Stimulated activated CD8-positive, alpha-beta memory T cell treated with anti-CD3 and anti-CD28 coated beads, Interleukin-15, amount 100 ng/mL, for 4 hours (primary cell): ENCODE measurements around the gene SFMBT2.

ENCODE experiments used
- DNase-seq, 2 donors: peaks; one replicate each; pipeline ENCODE4 v3.0.0-alpha.2; 2020; ENCODE audit warnings: low read depth in 2 of 2

Gene SFMBT2

DNA sequence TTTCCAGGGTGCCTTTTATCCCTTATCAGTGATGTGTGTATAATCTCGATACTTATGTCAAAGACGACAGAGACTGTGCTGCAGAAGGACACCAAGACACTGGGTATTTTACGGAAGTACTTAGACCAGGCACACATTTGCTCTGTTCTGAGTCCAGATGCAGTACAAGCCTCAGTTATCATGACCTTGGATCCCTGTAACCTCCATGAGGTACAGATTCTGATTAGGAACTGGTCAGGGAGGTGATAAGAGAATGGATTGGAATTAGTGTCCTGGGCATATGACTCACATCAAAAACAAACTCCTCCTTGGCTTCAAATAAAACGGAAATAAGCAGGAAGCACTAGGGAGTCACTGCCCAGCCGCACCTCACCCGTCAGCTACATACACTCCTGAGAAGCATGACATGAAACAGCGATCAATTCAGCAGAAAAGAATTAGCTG lies 146.5 kb downstream of the SFMBT2 start:
- DNase-seq, result no peak

DNA sequence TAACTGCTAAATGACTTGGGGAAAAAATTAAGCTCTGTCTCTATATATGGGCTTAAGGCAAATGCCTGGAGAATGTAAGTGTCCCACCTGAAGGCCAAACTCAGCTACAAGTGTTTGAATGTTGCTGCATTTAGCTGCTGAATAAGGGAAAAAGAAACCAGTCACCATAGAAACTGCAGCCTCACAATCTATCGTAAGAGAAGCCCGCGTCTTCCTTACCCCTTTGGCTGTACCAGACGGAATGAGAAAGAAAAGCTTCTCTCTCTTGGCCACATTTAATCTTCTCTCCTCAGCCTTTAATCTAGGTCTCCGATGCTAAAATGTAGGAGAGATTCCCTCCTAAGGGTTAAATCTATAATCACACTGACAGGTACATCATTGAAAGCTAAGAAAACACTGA lies 147.2 kb downstream of the SFMBT2 start:
- no peak for DNase-seq

DNA sequence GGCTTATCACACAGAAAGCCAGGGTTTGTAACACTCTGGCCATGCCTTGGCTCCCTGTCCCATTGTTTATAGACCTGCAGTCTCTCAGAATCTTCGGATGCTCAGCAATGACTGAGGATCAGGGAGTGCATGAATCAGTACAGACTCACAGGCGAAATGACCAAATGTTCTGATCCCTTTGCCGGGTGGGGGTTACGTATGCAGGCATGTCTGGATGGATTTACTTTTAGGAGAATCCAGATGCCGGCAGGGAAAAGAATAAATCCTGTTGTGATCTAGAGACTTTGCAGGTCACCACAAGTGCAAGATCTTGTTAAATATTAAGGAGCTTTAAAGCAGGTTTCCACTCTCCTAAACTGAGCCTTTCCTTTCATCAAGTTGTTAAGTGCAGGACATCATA lies 149.5 kb downstream of the SFMBT2 start:
- no peak for DNase-seq

DNA sequence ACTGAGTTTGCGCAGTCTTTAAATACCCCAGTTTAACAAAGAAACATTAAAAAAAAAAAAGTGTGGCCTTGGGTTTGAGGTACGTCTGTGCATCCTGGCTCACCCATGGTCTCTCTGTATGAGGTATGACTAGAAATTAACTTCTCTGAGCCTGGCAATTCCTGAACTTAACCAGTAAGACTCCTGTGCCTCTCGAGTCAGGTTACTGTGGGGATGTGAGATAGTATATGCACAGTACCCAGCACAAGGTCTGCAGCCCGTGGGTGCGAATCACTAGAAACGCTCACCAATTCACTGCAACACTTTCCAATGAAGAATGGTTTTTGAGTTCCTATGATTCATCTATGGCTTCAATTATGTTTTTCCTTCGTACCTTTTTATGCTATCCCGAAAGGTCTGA lies 149.9 kb downstream of the SFMBT2 start:
- DNase-seq, result no peak

DNA sequence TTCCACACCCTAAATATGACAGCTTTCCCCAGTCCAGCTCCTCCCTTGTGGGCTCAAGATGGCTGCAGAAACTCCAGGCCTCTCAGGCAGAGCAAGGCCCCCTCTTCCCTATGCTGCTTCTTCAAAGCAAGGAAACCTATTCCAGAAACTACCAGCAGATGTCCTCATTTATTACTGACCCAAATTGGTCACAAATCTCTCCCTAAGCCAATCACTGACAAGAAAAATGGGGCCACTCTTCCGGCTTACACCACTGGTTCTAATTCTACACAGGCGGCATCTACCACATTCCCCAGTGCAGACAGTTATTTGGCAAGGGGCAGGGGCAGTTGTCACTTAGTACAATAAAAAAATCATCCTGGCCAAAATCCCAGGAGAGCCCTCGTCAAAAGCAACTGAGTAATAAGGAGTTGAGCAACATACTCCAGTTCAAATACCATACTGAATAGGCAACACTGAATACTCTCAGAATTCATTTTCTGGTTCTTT lies 150.4 kb downstream of the SFMBT2 start:
- DNase-seq, result no peak

DNA sequence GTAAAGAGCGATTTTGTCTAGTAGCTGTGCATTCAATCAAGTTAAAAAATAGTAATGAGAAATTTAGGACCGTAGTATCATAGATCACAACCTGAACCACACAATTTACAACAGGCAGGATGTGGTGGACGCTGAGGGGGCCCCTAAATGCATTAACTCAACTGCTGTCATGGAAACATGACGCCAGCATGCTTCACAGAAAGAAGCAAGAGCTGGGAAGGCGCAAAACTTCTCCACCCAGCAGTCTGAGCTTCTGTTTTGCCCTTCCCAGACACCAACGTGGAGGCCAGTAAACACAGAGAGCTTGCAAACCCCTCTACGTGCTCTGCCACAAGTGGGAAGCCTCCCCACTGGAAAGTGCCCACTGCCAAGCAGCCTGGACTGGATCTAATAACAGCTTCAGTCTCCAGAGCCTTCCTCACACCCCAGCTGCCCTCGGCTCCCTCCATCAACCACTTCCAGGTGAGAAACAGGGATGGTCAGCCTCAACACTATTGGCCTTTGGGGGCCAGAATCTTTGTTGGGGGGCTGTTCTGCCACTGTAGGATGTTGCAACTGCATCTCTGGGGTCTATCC lies 151.8 kb downstream of the SFMBT2 start:
- peak; percentile 48 to 64 for DNase-seq

DNA sequence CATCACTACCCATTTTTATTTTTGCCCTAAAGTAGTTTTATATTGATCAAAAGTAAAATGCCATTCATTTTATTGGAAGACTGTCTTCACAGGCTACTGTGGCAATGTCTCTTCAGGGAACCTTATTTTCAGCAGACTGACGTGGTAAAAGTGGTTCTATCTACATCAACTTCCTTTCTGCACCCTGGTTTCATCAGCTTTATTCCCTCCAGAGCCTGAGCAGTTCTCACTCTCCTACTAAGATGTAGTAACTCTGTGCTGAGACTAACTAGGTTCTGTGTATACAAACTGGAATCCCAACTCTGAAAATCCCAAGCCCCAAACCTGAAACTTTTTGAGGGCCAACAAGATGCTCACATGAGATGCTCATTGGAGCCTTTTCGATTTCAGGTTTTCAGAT lies 155.3 kb downstream of the SFMBT2 start:
- no peak for DNase-seq

DNA sequence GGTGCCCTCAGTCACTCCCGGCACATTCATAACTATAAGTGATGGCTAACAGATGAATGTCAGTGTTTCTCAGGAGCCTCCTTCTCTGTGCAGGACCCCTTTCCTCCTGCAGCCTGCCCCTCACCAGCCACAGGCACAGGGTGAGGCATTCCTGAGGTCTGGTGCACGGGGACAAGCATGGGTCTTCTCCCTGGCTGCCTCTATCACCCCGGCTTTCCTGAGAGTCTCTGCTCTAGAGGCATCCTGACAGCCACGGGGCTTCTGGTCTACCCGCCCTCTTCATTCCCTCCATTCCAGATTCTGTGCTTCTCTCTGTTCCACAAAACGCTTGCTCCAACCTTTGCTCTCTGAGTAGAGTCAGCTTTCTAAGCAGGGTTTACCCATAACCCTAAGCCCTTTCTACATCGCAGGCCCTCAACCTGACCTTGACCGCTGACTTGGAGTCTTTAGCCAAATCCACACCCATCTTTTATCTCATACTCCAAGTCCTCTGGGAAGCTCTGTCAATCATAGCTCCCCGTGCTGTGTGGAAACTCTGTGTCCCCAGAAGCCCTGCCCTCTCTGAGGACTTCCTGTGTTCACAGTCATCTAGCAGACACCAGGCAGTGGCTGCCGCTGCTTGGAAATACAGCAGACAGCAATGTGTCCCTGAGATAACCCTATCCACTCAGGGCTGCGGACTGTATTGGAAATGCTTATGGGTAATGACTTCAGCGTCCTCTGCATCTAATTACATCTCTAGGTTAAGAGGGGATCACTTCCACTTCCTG lies 159.0 kb downstream of the SFMBT2 start:
- DNase-seq, result no peak

DNA sequence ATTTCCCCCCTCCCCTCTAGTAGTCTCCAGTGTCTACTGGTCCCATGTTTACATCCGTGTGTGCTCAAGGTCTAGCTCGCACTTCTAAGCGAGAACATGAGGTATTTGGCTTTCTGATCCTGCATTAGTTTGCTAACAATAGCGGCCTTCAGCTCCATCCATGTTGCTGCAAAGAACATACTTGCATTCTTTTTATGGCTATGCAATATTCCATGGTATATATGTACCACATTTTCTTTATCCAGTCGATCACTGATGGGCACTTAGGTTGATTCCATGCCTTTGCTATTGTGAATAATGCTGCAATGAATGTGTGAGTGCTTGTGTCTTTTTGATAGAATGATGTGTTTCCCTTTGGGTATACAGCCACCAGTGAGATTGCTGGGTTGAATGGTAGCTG lies 160.6 kb downstream of the SFMBT2 start:
- no peak for DNase-seq

DNA sequence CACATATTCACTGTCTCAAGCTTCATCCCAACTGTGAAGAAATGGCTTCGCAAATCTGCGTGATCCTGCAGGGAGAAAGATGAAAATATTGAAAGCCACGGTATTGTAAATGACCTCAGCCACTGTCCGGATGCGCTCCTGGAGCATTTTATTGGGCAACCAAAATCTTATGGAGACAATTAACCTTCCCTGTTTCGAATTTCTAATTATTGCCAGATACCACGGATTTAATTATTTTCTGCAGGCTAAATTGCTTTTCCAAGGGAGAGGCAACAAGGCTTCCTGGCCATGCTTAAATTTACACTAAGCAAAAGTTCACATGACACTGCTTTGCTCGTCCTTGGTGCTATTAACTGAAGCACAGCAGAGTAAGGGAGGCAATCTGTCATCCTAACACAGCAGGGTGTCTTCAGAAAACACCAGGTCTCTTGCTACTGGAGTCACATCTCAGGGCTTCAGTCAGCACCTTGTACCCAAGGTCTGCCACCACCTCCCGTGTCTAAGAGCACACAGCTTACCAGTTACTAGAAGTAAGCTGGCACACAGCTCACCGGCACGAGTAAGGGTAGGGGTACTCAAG lies 162.2 kb downstream of the SFMBT2 start:
- DNase-seq, result no peak

DNA sequence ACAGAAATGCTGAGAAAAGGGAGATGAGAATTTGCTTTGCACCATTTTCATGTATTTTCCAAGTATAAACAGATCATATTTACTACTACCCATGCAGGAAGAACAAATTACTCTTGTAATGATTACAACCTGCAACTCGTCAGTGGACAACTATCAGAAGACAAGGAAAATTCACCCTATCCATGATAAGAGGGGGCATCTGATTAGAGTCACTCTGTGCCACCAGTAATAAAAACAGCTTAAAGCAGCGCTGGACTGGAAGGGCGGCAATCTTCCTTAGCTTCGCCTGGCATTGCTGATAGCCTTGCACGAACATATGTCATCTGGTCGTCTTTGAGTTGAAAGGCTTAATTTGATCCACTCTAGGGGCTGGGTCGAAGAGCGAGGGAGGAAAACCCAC lies 162.7 kb downstream of the SFMBT2 start:
- no peak for DNase-seq

DNA sequence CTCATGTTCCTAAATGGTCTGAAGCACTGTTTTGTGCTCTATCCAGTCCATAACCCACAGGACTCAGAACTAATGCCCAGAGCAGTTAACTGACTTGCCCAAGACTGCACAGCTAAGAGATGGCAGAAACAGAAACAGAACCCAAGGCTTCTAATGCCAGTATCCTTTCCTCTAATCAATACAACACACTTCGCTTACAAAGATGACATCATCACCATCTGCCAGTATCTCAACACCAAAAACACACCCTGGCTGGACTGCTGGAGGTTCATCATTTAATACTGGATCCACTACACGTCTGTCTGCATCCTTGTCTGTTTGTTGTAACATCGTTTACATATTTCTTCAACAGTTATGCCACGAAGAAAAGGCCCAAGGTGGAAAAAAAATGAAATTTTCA lies 165.3 kb downstream of the SFMBT2 start:
- no peak for DNase-seq

DNA sequence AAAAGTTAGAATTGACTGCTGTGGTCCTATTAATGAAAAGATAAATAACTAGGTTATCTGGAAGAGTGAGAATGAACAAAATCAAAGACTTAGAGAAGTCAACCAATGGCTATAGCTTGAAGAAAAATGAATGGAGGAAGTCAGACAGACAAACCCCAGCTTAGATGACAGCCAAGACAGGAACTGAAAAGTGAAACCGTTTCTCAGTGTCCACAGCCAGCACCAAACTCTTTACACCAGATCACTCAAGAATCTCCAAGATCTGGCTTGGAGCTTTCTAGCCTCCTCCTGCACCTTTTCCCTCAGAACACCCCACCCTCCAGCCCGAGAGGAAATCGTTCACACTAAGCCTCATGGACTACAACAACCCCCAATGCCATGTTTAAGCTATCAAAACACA lies 167.0 kb downstream of the SFMBT2 start:
- DNase-seq, result no peak

DNA sequence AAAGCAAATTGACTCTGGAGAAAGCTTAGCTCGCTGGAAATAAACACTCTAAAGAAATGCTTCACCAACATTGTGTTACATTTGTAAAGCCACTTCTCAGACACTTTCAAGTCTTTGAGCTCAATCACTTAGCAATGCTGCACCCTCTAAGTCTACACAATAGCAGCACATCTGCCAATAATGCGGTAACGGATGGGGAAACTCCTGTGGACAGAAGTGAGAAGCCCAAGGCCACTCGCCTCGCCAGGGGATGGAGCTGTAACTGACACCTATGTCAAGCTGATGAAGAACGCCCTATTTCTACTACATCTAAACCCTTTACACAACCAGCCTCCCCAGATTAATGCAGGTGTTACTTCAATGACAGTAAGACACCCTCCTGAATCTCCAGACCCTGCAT lies 167.7 kb downstream of the SFMBT2 start:
- DNase-seq, result no peak

DNA sequence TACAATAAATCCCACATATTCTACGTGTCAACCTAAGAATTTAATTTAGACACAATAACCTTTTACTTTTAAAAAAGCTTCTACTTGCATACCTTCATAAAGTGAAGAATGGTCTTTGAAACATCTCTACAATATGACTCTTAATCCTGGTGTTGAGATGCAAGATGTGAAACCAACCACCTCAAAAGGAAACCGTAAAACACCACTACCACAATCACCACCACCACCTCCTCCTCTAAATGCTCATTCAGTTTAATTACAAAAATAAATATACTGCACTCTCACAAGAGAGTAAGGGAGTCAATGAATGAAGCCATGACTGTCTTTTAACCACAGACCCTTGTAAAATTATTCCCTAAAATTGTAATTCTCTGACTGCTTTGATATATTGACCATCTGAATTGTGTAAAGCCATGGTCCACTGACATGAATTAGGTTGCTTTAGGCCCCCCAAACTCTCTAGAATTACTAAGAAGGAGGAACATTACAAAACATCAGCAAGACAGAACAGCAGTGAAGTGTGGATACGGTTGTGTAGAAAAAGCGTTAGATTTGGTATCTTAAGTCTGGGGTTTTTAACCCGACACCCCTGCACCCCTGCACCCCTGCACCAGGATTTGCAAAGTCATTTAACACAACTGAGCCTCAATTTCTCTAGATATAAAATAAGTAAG lies 171.4 kb downstream of the SFMBT2 start:
- no peak for DNase-seq

DNA sequence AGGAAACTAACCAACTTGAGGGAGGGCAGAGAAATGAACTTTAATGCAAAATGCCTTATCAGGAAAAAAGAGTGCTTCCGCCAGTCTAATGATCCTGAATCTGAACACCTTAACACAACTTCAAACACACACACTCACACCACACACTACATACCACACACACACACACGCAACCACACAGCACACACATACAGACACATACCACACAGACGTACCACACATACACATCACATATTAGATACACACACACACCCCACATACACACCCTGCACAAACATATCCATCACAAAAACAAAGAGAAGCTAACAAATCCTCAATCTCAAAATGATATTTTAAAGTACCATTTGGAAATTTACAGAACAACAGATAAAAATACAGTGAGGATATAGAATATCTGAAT lies 175.5 kb downstream of the SFMBT2 start:
- DNase-seq, result no peak

DNA sequence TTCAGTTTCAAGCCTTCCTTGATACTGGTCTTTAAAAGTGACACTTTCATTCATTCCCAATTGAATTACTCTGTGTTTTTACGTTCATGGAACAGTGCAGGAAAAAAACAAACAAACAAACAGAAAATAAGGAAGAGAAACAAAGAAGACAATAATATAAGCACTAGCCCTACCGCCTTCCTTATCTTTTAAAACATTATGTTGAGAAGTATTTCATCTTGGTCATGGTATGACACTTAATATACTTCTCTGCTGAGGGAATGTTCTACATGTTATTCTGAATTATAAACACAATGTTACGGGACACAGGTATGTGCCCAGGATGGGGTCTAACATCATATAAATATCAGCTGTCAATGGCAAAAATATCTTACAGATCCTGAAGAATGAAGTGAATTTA lies 176.7 kb downstream of the SFMBT2 start:
- DNase-seq, result no peak

DNA sequence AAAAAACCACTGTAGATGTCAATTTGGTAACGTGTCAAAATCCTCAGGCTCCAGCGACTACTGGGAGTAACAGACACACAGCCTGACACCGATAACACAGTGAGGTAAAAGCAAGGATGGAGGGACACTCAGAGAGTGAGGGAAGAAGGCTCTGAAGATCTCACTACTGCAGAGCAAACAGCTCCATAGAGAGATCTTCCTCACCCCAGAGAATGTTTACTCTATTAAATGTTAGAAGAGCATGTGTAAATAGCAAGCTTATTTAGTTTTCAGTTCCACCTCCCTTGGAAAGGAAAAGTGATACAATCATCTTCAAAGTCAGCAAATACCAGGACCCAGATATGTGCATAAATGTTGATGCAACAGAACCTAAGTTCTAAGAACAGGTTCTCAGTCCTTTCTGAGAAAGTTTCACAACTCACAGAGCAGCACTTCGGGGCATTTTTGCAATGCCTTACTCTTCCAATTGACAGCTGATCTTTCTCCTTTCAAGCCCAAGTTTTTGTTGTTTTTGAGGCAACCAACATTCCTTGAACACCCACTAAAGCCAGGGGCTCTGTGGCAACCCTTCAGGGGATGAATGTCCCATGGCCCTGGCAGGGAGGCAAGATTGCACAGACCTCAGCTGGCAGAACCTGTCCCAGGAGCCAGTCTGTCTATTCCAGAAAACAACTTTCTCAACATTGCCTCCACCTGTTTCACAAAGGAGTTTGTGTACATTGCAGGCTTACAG lies 177.4 kb downstream of the SFMBT2 start:
- no peak for DNase-seq

DNA sequence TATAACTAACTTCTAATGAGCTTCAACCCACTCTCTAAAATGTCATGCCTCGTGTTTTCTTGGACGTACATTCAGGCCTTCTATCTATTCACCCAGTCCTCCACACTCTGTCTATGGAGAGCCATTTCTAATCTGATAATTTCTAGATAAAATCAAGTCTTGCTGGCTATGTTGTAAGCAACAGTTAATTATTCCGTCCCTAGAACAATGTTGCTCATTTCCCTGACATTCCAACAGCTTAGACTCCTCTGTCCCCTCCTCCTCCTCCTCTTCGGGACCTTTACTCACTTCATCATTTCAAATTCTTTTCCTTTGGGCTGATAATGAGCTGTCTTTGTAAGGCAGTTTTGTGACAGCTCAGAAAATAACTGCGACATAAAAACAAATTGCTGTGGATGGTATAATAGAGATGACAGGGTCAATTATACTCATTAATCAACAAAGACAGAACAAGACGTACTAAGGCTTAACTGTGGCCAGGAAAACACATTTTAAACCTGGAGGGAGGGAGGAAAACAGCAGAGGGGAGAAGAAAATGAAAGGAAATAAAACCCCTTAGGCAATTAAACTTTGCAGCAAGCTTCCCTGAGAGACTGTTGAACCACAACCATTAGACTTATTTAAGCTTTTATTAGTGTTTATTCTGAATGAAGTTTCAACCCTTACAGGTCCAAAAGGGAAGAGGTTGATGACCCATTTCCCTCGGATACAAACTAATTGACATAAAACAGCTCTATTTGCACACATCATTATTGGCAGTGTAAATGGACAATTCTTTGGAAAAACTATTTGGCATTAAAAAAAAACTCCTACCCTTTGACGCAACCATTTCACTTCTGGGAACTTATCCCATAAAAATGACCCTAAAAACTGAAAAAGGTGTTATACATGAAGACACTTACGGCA lies 179.1 kb downstream of the SFMBT2 start:
- DNase-seq, result no peak

DNA sequence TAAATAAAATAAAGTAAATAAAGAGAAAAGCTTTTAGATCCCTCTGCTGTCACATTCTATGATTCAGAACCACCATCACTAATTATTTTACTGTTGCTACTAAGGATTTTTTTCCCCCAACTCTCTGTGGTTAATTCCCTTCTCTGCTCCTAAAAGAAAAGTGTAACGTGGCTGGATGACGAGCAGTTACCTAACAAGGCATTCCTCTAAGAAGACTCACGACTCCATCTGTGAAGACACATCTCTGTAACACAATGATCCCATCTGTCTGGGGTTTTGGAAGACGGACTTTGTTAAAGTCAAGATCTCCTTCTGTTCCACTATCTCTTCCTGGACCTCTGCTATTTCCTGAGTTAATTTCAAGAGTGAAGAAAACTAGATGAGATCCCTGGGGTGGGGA lies 179.9 kb downstream of the SFMBT2 start:
- DNase-seq, result no peak

DNA sequence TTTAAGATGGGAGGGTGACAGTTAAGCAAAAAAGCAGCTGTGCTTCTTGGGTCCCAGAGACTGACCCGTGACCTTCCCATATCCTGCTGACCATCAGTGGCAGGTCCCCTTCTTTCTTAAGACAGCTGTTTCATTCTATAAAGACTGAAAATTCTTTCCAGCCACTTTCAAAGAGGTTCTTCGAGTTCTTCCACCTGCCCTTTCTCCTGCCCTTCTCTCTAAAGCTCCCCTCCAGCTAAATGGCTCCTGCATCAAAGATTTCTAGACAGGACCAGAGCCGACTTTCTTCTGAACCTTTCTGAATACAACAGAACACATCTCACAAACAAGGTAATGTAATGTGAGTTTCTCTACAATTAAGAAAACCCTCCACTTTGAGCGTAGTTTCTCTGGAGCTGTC lies 180.8 kb downstream of the SFMBT2 start:
- DNase-seq, result no peak
